GM11168 (cell line): ENCODE results near the gene DNAJA1.
"Not testable (repeated sequence)": the region's sequence is repeated elsewhere in the genome, so short reads cannot be mapped to it uniquely, and the experiment has no call there.

Source experiments
- in situ Hi-C: fragments of 300-500 bp; cut with MboI; formaldehyde crosslinking; loops from one replicate; pipeline ENCODE4 v1.12.0; 2022; ENCODE audit warnings: low sequenced_read_pairs; ENCODE audit not compliant: unreplicated experiment

The DNAJA1 gene

GRCh38 chr9:33024966-33025571 lies at the start of gene DNAJA1:
Gene DNAJA1, plus strand, starts transcription at chr9:33025273. Its CDS starts 1,212 bp downstream, at chr9:33026485.
- in situ Hi-C loops = no loop called here

DNA sequence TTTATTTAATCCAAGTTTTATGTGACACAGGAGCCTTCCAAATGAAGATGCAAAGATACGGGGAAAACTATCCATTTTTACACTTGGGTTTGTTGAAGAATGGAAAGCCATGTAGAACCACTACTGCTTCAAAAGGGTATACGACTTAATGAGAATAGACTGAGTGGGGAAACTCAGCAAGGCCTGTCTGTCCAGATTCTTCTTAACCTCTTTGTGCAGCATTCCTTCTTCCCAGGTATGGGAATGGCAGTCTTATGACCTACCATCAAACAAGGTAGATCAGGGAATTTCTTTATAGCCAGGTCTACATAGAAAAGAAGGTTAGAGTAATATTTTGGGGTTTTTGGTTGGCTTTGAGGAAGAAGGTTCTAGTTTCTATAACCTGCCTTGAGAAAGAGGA lies 47.0 kb upstream of the DNAJA1 start:
- in situ Hi-C loops = no loop called here

DNA sequence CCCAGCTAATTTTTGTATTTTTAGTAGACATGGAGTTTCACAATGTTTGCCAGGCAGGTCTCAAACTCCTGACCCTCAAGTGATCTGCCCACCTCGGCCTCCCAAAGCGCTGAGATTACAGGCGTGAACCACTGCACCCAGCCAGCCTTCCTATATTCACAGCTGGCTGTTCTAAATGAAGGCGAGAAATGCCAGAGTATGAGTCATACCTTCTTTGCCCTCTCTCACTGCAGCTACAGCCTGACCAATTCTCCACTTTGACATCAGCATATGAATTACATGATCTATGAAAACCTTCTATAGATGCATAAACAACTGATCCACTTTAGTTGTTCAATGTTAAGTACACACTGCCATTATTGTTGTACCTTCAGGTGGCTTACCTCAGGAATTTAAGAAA lies 38.1 kb upstream of the DNAJA1 start:
- in situ Hi-C loops = no loop called here

DNA sequence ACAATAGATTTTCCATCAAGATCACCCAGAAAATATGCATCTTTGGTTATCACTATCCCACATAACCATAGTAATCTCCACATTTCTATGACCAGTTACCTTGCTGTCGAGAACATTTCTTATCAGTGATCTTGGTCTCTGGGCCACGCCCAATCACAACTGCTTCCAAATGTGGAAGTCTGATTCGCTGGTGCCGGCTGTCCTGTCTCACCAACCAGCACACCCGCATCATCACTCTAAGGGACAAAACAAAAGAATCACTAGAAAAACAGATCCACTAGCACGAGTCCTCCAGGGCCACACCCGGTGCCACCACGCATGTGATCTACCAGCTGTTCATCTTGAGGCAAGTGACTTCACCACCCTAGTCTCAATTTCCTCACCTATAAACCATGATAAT lies 35.4 kb upstream of the DNAJA1 start:
- in situ Hi-C loops = no loop called here

- in situ Hi-C loops = no loop called here
These were observed 33.0 kb upstream of the DNAJA1 start for GRCh38 chr9:32991897-32992594.

DNA sequence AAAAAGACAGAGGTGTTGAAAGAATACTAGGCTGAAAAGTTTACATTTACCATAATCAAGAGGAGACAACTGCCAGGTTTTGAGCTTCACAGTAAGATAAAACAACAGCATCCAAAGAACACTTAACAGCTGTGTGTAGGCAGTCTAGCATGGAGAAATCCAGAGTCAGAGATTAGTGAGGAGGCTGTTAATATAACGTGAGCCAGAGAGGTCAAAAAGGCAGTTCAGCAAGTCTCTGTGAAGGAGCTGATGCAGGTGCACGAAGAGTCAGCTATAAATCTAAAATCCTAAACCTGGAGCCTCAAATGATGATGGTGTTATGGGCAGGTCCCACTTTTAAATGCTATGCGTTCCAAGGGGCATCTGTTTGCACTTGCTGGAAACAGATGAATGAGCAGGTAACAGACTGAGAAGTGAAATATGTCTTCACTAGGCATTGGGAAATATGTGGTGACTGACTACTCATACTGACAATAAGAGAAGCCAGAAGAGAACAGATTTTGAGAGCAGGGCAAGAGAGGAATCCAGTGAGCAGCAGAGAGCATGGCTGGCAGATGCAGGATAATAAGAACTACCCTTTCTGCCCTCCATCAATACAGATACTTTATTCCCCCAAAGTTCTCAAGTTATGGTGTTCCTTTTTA lies 32.4 kb upstream of the DNAJA1 start:
- in situ Hi-C loops = no loop called here

- in situ Hi-C loops = not testable (repeated sequence)
These were observed 24.4 kb upstream of the DNAJA1 start for GRCh38 chr9:33000682-33001055.

DNA sequence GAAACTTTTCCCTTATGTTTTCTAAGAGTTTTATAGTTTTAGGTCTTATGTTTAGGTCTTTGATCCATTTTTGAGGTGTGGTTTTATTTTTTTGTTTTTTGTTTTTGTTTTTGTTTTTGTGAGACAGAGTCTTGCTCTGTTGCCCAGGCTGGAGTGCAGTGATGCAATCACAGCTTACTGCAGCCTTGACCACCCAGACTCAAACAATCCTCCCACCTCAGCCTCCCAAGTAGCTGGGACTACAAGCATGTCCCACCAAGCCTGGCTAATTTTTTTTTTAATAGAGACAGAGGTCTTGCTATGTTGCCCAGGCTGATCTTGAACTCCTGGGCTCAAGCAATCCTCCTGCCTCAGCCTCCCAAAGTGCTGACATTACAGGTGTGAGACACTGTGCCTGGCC lies 19.7 kb upstream of the DNAJA1 start:
- in situ Hi-C loops = not testable (repeated sequence)

DNA sequence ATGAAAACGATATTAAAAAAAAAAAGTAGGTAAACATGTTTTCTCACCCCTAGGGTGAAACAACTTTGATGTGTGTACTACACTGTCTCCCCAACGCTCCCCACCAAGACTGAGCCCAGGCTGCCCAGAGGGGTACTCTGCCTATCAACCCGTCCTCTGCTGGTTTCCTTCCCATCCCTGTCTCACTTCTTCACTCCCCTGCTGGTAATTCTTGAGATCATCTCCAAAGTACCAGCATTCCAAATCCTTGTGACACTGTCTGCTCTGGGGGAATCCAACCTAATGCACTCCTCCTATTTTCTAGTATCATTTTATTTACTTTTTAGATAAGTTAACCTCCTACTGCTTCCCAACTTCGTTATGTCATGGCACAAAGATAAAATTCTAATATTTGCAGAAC lies 17.3 kb upstream of the DNAJA1 start:
- in situ Hi-C loops = no loop called here

- in situ Hi-C loops = no loop called here
These were observed 13.2 kb upstream of the DNAJA1 start for GRCh38 chr9:33011831-33012230.

DNA sequence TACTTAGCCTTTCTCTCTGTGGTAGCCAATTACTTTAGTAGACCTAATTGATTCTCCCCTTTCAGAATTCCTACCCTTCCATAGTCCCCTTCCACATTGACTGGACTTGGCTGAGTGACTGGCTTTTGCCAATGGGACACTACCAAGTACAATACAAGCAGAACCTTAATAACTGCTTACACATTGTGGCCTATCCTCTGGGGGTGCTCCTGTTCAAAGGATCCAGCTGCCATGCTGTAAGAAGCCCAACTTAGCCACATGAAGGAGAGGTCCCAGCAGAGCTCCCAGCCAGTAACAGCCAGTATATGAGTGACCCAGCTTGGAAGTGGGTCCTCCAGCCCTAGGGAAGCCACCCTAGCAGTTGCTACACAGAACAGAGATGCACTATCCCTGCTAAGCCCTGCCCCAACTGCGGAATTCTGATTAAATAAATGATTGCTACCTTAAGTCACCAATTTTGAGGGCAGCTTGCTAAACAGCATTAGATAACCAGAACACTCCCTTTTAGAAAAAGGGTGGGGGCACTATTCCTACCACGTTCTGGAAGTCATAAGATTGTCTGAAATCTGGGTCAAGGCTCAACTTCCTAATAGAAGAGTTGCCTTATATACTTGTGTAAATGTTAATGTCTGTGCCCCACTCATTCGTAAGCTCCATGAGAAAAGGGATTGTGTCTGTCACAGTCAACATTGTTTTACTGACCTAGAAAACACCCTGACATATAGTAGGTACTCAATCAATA lies 12.6 kb upstream of the DNAJA1 start:
- in situ Hi-C loops = no loop called here

DNA sequence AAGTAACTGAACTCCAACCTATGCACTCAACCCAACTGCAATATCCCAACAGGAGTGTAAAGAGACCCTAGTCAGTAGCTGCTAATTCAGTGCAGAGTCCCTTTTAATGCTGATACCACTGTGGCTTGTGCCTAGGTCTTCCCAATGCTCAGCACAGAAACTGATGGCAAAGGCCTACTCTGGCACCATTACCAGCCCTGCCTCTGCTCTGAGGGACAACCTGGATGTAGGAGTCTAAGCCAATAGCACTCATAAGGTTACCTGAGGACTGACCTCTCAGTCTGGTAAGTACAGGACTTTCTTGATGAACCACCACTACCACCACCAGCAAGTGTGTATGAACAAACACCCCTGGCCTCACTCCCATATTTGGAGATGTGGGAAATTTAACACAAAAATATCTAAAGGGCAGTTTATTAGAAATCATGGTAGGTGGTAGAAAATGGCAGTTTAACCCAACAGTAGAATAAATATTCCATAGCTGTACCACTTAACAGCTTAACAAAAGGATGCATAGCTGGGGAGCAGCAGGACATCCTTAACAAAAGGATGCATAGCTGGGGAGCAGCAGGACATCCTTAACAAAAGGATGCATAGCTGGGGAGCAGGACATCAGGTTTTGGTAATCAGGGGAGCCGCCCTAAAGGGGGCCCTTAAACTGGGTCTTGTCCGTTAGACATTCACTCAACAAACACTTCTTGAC lies 11.0 kb upstream of the DNAJA1 start:
- in situ Hi-C loops = no loop called here

- in situ Hi-C loops = no loop called here
These were observed 10.4 kb upstream of the DNAJA1 start for GRCh38 chr9:33014665-33015014.

- in situ Hi-C loops = no loop called here
These were observed 7.6 kb upstream of the DNAJA1 start for GRCh38 chr9:33017283-33018041.

DNA sequence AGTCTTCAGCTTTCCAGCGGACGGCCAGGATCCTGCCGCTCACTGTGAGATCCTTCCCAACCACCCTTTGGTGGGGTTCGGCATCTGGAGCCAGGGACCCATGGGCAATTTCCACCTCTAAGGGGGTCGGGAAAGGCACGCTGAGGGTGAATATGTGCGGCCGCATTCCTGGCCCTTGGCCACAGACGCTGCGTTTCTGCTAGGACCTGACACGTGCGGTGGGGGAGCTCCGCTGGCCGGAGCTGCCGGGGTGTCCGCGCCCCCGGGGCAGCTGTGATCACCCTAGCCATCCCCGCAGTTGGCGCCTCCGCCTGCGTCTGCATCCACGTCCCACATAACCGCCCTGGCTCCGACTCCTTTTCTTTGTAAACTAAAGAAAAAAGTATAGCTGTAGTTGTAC lies 5.3 kb upstream of the DNAJA1 start:
- in situ Hi-C loops = no loop called here

DNA sequence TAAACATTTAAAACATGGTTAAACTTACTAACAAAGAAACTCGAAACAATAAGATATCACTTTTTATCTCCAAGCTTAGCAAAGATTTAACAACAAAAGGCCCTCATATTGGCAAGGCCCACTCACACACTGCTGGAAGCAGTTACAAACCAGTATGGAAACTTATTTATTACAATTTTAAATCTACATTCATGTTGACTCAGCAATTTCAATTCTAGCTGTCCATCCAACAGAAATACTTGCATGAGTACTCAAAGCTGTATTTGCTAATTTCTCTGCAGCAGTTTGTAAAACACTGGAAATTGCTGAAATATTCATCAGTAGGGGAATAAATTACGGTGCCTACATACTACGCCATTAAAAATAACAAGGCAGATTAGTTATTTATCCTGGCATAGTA lies 2.8 kb upstream of the DNAJA1 start:
- in situ Hi-C loops = no loop called here

- in situ Hi-C loops = no loop called here
These were observed 2.3 kb upstream of the DNAJA1 start for GRCh38 chr9:33022755-33023154.

DNA sequence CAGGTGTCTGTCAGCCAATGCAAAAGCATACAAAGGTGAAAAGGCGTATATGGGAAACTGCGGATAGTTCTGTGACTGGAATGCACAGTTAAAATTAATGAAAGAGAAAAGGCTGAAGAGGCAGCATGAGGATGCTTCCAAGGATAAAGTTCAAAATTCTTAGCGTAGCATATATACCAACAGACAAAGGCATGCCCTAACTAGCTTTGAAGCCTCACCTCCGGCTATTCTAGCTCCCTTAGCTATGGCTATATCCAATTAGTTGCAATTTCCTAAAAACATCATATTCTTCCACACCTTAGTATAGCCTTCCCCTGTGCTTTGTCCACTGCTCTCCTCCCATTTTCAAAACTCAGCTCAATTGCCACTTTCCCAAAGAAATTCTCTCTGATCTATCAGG lies 1.4 kb upstream of the DNAJA1 start:
- in situ Hi-C loops = no loop called here

DNA sequence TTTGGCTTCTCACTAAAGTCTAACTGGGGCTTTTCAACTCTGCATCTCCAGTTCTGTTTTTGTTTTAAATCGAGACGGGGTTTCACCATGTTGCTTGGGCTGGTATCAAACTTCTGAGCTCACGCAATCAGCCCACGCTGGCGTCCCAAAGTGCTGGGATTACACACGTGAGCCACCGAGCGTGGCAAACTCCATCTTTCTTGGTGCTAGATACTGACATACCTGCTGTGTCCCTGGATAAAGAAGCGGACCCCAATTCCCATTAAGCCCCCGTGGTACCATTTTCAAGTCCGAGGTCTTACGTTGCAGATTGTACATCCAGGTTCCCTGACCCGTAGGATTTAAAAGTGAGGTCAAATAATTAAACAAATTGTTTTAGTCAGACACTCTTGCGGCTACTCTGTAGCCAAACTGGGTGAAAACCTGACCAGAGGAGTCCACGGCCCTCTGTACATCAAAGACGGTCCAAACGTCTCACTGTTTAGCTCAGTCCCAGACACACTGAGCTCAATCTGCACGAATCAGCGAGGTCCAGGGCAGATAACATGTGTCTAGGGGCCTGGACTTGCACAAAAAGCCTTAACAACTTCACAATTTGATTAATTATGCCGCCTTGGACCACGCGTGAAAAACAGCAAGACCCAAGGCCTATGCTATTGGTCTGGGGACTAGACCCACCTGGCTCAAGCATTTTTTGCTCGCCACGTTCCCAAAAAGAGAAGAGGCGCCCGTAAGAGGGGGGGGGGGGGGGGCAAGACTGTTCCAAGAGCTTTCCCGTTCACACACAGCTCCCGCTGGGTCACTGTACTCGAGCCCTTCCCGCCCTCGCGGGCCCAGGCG lies 727 bp upstream of the DNAJA1 start:
- in situ Hi-C loops = no loop called here
